Middle frontal gyrus (tissue), 1 donor: ENCODE data around the gene TIGD1.
A peak's percentile ranks its signal among the peaks of the same experiment; 100 is the strongest.

Experiments
- DNase-seq: peaks from one replicate; pipeline ENCODE4 v3.0.0-alpha.2; 2015; ENCODE audit warnings: low spot score; ENCODE audit errors: extremely low spot score

Gene TIGD1

DNA sequence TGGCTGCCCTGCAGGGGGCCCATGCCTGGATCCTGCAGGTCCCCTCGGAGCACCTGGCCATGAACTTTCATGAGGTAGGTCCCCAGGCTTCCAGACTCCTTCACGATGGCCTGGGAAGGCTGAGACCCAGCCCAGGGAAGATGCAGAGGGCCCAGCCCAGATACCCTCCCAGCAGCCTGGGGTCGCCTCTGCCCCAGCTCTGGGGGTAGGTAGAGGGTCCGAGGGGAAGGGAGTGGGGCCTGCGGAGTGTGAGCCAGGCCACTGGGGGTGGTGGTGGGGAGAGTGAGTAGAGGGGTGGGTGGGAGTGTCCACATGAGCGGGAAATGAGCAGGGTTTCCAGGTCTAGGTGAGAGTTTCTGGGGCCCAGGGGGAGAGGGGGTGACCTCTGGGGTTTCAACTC, 25.6 kb downstream of the TIGD1 start:
- no peak for DNase-seq

GRCh38 chr2:232523682-232524597, 26.4 kb downstream of the TIGD1 start:
- DNase-seq, result no peak

DNA sequence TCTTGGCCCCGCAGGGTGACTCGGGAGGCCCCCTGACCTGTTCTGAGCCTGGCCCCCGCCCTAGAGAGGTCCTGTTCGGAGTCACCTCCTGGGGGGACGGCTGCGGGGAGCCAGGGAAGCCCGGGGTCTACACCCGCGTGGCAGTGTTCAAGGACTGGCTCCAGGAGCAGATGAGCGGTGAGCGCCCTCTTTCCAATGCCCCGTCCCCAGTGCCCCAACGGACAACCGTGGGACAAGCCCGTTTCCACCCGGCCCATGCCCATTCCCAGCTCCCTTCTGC, 27.0 kb downstream of the TIGD1 start:
- DNase-seq, result no peak

DNA sequence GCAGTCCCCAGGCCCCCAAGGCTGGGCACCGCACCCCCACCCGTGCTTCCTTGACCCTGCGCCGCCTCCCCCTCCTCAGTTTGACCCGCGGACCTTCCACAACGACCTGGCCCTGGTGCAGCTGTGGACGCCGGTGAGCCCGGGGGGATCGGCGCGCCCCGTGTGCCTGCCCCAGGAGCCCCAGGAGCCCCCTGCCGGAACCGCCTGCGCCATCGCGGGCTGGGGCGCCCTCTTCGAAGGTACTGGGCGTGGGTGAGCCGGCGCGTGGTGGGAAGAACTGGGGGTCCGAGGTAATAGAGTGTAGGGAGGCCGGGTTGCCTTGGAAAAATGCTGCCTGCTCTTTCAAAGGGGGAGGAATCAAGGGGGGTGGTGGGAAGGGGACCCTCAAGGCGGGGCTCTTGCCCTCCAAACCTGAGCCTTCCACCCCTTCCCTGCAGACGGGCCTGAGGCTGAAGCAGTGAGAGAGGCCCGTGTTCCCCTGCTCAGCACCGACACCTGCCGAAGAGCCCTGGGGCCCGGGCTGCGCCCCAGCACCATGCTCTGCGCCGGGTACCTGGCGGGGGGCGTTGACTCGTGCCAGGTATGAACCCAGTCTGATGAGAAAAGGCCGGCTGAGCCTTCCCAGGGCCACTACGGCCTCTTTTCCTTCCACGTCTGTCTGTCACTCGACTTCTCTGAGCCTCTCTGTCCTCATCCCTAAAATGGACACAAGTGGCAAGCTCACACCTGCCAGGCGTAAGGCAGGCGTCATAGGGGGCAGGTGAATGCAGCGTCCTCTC, 27.5 kb downstream of the TIGD1 start:
- DNase-seq, result no peak

DNA sequence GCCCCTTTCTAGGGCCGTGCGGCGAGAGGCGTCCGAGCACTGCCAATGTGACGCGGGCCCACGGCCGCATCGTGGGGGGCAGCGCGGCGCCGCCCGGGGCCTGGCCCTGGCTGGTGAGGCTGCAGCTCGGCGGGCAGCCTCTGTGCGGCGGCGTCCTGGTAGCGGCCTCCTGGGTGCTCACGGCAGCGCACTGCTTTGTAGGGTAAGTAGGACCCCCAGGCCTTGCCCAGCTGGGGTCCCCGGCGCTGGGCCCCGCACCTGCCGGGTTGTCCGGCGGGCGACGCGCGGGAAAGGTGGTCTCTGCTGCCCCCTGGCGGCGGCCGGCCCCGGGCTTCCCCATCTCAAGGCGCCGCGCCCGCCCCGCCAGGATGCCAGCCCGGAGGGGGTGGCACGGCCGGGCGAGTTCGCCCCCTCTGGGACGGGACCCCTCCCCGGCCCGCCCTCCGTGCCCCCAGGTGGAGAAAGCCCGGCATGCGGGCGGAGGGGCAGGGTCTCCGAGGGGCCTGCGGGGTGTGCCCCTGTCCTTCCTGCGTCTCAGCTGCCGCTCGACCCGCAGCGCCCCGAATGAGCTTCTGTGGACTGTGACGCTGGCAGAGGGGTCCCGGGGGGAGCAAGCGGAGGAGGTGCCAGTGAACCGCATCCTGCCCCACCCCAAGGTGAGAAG, 28.3 kb downstream of the TIGD1 start:
- DNase-seq, result no peak

GRCh38 chr2:232521098-232521497, 29.3 kb downstream of the TIGD1 start:
- no peak for DNase-seq

GRCh38 chr2:232520489-232520888, 29.9 kb downstream of the TIGD1 start:
- no peak for DNase-seq

GRCh38 chr2:232519581-232520438, 30.5 kb downstream of the TIGD1 start, which contains the start of gene PRSS56:
Gene PRSS56, plus strand, starts transcription at chr2:232520388. Its CDS starts 211 bp downstream, at chr2:232520599.
- DNase-seq, result no peak

- no peak for DNase-seq
Measured at GRCh38 chr2:232518844-232519243, 31.5 kb downstream of the TIGD1 start.

DNA sequence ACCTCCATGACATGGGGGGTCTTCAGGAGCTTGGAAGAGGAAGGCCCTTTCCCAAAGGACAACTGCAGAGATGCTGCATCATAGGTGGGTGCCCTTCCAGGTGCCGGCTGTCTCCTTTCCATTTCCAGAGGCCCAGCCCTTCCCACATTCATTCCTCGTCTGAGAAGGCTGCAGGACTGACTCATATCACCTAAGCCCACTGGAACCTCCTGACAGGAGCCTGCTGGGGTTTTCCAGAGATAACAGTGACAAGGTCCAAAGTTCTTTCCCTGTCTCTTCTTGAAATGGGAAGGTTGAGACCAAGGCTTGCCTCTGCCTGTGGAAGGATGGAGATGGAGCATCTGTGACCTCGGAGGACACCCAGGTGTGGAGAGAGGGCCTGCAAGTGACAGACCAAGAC, 33.8 kb downstream of the TIGD1 start:
- DNase-seq, result no peak

DNA sequence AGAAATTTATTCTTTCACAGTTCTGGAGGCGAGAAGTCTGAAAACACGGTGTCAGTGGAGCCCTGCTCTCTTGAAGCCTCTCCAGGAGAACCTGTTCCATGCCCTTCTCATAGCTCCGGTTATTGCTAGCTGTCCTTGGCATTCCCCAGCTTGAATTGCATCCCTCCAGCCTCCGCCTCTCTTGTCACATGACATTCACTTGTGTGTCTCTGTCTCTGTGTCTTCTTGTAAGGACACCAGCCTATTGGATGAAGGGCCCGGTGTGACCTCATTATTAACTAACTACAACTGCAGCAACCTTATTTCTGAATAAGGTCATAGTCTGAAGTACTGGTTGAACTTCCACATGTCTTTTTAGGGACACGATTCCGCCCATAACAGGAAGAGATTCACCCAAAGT, 34.7 kb downstream of the TIGD1 start:
- DNase-seq, result no peak

DNA sequence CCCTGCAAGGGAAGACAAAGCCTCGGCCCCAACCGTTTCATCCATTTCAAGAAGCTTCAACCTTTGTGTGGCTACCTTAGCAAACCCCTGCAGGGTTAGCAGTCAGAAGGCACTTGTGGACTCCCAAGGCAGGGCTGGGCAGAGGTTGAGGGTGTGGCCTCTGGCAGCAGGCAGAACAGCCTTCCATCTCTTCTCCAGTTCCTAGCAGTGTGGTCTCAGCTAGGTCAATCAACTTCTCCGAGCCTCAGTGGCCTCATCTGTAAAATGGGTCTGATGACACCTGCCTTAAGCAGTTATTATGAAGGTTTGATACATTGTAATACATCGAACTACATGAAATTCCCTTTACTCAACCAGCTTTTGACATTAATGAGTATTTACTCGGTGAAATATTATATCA, 37.0 kb downstream of the TIGD1 start:
- DNase-seq, result no peak

DNA sequence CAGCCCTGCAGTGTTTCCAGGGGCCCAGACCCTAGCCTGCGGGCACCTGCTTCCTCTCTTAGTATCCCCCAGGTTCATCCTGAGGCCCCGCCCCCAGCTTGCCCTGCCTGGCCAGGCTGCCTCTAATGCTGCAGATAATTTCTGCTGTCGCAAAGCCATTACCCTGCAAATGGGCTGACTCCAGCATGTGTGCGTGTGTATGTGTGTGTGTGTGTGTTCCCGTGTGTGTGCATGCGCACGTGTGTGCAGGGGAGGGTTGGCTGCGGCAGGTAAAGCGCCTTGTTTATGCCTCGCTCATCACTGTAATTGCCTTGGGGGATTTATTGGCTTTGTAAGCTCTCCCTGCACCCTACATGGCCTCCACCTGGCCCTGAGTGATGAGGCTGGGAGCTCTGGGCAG, 37.8 kb downstream of the TIGD1 start:
- no peak for DNase-seq

- DNase-seq, result no peak
Measured at GRCh38 chr2:232511336-232511890, 38.9 kb downstream of the TIGD1 start.

DNA sequence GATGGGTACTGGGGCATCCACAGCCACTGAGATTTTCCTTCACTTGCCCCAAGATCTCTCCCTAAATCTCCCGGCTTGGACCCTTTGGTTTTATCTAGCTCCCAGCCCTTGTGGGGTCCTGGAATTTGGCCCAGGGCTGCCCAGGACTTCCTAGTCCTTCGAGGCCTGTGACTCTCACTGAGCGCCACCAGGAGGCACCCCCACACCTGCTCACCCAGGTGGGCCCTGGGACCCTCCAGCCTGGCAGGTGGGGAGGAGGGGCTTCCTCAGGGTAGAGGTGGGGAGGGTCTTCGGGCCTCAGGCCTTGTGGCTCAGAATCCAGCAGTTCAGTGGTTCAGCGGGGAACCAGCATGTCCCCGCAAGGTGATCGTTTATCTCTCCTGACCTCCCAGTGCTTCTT, 42.1 kb downstream of the TIGD1 start:
- no peak for DNase-seq

GRCh38 chr2:232506709-232507108, 43.6 kb downstream of the TIGD1 start:
- no peak for DNase-seq

GRCh38 chr2:232505856-232506255, 44.5 kb downstream of the TIGD1 start:
- no peak for DNase-seq

GRCh38 chr2:232504438-232504837, 45.9 kb downstream of the TIGD1 start:
- no peak for DNase-seq

GRCh38 chr2:232503809-232504323, 46.5 kb downstream of the TIGD1 start:
- DNase-seq, result no peak

GRCh38 chr2:232502911-232503808, 47.2 kb downstream of the TIGD1 start:
- DNase-seq, result peak; percentile 20
